GM19468 (cell line): ENCODE data around the gene KRTAP4-9.
"Not testable (repeated sequence)": the region's sequence is repeated elsewhere in the genome, so short reads cannot be mapped to it uniquely, and the experiment has no call there.

Source experiments
- ATAC-seq: cut with Tn5 transposase; IDR thresholded peaks from one replicate; pipeline ENCODE4 v1.9.1; 2021; ENCODE audit warnings: mild to moderate bottlenecking, moderate library complexity, moderate number of reproducible peaks; ENCODE audit not compliant: unreplicated experiment; ENCODE audit errors: extremely low read depth

KRTAP4-9 gene

GRCh38 chr17:41088760-41089352 is 16.3 kb upstream of the KRTAP4-9 start:
- ATAC-seq: not testable (repeated sequence)

GRCh38 chr17:41096055-41096454 is 9.1 kb upstream of the KRTAP4-9 start:
- no peak for ATAC-seq

DNA sequence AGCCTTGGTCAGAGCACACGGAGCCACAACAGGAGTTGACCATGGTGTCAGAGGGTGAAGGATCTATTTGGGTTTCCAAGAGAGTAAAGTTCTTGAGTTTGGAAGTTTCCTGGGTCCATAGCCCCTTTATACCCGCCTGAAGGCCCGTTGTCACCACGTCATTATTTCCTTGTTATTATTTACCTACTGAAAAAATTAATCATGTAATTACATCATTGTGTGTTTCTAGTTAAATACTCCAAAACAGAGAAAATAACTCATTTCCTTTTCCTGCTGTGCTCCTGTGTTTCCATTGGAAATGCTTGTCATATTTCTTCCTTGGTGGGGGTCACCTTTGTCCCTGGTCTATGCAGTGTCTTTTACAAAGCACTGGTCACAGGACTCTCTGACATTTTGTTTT is 7.1 kb upstream of the KRTAP4-9 start, which contains the start of gene KRTAP4-8:
KRTAP4-8 (minus strand) TSS at position 101 of the 400 bp plus-strand sequence; CDS start at position 43, 58 bp downstream.
- no peak for ATAC-seq

DNA sequence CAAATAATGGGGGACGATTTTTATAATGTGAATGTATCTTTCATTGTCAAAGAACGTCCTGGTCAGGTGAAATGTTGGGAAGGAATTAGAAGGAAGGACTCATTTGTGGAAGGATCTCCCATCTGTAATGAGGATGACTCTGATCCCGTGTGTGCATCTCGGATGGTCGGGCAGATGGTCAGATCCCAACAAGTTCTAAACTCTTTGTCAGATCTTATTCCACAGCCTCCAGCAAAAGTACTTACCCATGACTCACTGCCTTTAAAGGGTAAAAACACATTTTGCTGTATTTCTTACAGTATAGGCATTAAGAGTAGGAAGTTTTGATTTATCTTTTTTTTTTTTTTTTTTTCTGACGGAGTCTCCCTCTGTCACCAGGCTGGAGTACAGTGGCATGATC is 6.7 kb upstream of the KRTAP4-9 start:
- no peak for ATAC-seq

DNA sequence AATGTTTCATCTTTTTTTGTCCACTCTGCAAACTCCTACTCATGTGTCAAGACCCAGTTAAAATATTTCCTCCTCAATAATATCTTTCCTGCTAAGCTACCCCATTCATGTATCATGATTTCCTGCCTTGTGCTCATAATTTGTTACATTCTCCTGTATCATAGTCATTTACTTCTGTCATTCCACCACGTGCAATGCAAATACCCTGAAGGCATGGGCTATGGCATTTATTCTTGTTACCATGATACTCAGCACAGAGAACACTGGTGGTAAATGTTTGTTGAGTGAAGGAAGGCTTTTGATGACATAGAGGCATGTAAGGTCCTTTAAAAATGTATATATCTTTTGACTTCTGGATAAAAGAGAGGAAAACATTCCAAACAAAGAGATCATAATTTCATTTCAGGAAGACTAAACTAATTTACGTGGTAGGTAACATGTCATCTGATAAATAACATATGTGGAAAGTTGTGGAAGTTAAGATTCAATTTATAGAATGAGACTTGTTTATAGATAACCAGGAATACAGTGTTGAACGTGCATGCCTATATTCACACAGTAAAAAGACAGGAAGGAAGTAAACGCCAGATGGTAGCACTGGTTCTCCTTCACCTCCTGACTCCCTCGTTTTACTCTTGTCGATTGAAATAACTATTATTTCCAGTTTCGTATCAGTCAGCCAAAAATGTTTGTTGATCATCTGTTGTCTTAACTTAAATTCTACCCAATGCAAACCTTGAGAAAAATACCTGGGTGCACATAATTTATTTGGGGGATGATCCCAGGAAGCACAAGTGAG is 5.3 kb upstream of the KRTAP4-9 start:
- not testable (repeated sequence) for ATAC-seq

GRCh38 chr17:41101586-41102259 is 3.5 kb upstream of the KRTAP4-9 start, which contains the start of gene KRTAP4-16:
Gene KRTAP4-16, minus strand, starts transcription at chr17:41102209. Its CDS starts 0 bp downstream, at chr17:41102209.
- ATAC-seq: no peak

DNA sequence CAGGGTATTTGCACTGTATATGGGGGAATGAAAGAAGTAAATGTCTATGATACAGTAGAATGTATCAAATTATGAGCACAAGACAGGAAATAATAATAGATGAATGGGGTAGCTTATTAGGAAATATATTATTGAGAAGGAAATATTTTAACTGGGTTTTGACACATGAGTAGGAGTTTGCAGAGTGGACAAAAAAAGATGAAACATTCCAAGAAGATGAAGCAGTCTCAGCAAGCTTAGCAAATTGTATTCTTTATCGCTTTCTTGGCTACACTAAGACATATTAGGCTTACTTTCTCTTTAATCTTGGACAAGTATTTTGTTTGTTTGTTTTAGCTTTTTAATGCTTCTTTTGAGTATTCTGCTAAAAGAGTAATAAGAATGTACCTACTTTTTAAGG is 1.3 kb upstream of the KRTAP4-9 start:
- no peak for ATAC-seq

DNA sequence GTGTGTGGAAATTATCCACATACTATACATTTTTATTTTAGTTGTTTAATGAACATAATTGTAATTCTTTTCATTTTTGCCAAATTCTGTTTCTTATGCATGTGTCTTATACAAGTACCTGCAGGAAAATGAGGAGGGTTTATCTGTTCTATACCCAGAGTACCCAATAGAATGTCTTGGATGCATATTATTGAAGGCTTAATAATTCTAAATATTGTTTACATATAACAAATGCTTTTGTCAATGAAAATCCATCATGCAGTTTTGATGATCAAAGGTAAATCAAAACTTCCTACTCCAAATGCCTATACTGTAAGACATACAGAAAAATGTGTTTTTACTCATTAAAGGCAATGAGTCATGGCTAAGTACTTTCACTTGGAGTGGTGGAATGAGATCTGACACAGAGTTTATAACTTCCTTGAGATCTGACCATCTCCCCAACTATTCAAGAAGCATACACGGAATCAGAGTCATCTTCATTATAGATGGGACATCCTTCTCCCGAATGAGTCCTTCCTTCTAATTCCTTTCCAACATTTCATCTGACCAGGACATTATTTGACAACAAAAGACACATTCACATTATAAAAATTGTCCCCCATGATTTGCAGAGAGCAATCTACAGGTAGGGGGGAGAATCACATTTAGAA is 677 bp upstream of the KRTAP4-9 start:
- not testable (repeated sequence) for ATAC-seq

- ATAC-seq: no peak
Measured at GRCh38 chr17:41107941-41108450, 2.8 kb downstream of the KRTAP4-9 start.

DNA sequence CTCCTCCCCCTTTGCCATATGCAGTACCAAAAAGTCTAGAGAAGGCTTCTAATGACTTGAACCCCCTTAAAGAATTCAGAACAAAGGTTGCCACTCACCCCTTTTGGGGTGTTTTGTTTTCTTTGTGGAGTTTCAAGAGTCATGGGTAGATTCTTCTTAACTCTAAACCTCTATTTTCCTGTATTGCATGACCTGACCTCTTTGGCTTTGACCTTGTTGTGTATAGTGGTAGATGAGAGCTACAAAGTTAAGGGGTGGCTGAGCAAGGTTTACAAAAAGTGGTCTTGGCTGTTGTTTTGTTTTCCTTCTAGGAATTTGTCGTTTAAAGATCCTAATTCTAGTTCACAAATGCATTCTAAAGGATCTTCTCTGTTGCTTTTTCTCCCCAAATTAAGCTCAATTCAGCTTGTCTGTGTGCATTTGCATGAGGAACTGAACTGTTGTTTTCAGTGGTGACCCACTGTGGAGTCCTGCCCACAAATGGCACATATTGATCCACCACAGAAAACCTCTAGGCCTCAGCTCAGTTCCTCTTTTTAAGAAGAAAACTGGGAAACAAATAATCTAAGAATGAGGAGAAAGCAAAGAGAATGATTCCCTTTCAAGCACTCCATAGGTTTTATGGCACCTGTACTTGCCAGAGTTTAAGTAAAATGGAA is 3.7 kb downstream of the KRTAP4-9 start:
- not testable (repeated sequence) for ATAC-seq

- ATAC-seq: no peak
Measured at GRCh38 chr17:41111151-41111885, 6.1 kb downstream of the KRTAP4-9 start.

DNA sequence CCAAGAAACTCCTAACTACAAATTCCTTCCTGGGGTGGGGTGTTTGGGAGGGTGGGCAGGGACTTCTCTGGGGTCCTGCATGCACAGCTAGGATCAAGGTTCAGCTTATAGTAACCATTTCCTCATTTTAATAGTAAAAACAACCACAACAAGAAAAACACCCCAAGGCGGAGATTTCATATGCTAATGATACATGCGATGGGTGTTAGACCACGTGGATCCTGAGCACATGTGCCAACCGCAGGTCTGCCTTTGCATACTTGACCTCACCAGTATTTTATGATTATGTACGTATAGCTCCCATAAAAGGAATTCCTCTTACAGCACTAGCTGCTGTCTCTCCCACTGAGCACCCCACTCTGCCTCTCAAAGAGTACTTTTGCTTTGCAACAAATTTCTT is 11.1 kb downstream of the KRTAP4-9 start:
- ATAC-seq: no peak

GRCh38 chr17:41117846-41118386 is 12.7 kb downstream of the KRTAP4-9 start, which contains the start of gene KRTAP4-11:
Gene KRTAP4-11, minus strand, starts transcription at chr17:41118373. Its CDS starts 58 bp downstream, at chr17:41118315.
- ATAC-seq: not testable (repeated sequence)

- no peak for ATAC-seq
Measured at GRCh38 chr17:41118721-41119120, 13.5 kb downstream of the KRTAP4-9 start.

DNA sequence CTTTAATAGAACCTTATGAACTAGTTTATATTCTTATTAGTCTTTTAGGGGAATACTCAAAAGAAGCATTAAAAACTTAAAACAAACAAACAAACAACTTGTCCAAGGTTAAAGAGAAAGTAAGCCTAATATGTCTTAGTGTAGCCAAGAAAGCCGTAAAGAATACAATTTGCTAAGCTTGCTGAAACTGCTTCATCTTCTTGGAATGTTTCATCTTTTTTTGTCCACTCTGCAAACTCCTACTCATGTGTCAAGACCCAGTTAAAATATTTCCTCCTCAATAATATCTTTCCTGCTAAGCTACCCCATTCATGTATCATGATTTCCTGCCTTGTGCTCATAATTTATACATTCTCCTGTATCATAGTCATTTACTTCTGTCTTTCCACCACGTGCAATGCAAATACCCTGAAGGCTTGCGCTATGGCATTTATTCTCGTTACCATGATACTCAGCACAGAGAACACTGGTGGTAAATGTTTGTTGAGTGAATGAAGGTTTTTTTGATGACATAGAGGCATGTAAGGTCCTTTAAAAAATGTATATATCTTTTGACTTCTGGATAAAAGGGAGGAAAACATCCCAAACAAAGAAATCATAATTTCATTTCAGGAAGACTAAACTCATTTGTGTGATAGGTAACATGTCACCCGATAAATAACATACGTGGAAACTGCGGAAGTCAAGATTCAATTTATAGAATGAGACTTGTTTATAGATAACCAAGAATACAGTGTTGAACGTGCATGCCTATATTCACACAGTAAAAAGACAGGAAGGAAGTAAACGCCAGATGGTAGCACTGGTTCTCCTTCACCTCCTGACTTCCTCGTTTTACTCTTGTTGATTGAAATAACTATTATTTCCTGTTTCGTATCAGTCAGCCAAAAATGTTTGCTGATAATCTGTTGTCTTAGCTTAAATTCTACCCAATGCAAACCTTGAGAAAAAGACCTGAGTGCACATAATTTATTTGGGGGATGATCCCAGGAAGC is 14.8 kb downstream of the KRTAP4-9 start:
- not testable (repeated sequence) for ATAC-seq

DNA sequence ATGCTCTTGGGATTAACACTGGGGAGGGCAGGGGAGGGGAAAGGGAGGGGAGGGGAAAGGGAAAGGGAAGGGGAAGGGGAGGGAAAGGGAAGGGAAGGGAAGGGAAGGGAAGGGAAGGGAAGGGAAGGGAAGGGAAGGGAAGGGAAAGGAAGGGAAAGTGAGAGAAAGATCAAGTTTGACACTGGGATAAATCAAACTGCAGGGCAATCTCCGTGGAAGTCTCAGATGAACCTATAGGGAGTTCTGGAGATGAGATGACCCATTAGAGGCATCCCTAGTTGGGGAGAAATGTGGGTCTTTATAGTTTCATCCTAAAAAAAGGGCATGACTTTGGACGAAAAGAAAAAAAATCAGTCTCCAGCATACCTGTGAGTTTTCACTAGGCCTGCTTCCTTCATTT is 16.6 kb downstream of the KRTAP4-9 start:
- ATAC-seq: no peak

DNA sequence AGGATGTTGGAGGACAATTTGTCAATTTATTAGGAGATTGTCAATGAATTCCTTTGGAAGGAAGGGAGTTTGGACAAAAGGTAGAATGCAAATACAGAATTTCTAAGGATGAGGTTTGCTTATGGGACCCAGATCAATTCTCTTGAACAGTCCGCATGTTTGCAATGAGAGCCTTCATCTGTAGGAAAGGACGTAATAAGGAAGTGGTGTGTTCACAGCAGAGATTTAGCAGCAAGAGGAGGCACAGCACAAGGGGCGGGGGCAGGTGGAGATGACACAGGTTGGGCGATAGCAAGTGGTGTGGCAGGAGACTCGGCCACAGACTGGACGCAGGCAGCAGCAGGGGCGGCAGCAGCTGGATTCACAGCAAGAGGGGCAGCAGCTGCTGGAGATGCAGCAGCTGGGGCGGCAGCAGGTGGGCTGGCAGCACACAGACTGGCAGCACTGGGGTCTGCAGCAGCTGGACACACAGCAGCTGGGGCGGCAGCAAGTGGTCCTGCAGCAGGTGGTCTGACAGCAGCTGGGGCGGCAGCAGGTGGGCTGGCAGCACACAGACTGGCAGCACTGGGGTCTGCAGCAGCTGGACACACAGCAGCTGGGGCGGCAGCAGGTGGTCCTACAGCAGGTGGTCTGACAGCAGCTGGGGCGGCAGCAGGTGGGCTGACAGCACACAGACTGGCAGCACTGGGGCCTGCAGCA is 18.3 kb downstream of the KRTAP4-9 start:
- not testable (repeated sequence) for ATAC-seq
